HT1080 (cell line): ENCODE measurements around the gene PCDHA3. TPM values are rescaled to one million over a fixed set of nuclear protein-coding genes. Genes with fewer than 3 reads are reported as not detected.
"Not testable (repeated sequence)": the region's sequence is repeated elsewhere in the genome, so short reads cannot be mapped to it uniquely, and the experiment has no call there.

Source experiments
- DNase-seq: peaks from one replicate; pipeline ENCODE4 v3.0.0-alpha.2; 2015; ENCODE audit warnings: low read depth
- polyA plus RNA-seq, 2 experiments: library from polyadenylated mRNA; depleted of rRNA; stranded (reverse); fragments of >200 nt; gene quantifications; 2 replicates each; pipeline ENCODE4 v1.2.3, GENCODE V29; 2015
- total RNA-seq: library from RNA; depleted of rRNA; stranded (reverse); fragments of >200 nt; shearing (Covaris generic); gene quantifications from 2 replicates; pipeline ENCODE4 v1.2.3, GENCODE V29; 2014; rRNA removed

PCDHA3 gene
- total RNA-seq, result 0.06 TPM in 1 of 2 replicates, not detected in the other
- polyA plus RNA-seq (2015; cell fraction: cytosol; rRNA removed), result not detected in 2 replicates
- 0.02 and 0.11 TPM in 2 replicates for polyA plus RNA-seq (2015; cell fraction: nucleus; rRNA removed)

GRCh38 chr5:140800816-140801493 is at the start of gene PCDHA3:
TSS of gene PCDHA3 (plus strand) at chr5:140801057.
- DNase-seq, result no peak

- no peak for DNase-seq
These were observed 47.3 kb upstream of the PCDHA3 start for GRCh38 chr5:140753561-140753960.

DNA sequence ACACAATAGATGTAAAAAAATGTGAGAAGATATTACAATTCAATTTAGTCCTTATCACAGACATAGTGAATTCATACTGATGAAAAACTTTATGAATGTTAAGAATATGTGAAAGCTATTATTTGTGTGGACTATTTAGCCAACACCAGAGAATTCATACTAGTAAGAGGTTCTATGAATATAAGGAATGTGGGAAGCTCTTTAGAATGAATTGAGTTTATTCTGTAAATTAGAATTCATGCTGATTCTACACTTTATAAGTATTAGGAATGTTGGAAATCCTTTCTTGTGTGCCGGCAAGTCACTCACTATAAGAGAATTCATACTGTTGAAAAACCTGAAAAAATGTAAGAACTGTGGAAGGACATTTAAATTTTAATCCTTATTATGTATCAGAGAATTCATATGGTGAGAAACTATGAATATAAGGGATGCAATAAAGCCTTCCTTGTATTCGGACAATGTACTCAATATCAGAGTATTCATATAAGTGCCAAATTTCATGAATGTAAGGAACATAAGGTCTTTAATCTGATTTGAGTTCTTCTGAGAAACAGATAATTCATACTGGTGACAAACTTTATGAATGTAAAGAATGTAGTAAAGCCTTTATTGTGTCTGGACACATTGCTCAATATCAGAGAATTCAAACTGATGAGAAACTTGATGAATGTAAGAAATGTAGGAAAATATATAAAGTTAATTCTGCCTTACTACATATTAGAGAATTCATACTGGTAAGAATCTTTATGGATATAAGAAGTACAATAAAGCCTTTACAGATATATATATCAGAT is 36.5 kb upstream of the PCDHA3 start:
- DNase-seq, result no peak

- no peak for DNase-seq
These were observed 33.4 kb upstream of the PCDHA3 start for GRCh38 chr5:140767444-140767843.

- no peak for DNase-seq
These were observed 20.3 kb upstream of the PCDHA3 start for GRCh38 chr5:140780512-140780911.

GRCh38 chr5:140785905-140786686 is 14.8 kb upstream of the PCDHA3 start, which contains the start of gene PCDHA1:
TSS of gene PCDHA1 (plus strand) at chr5:140786140.
- DNase-seq, result no peak

GRCh38 chr5:140787422-140787821 is 13.4 kb upstream of the PCDHA3 start:
- DNase-seq, result not testable (repeated sequence)

GRCh38 chr5:140787849-140788504 is 12.9 kb upstream of the PCDHA3 start:
- DNase-seq, result not testable (repeated sequence)

GRCh38 chr5:140791089-140791488 is 9.8 kb upstream of the PCDHA3 start:
- no peak for DNase-seq

DNA sequence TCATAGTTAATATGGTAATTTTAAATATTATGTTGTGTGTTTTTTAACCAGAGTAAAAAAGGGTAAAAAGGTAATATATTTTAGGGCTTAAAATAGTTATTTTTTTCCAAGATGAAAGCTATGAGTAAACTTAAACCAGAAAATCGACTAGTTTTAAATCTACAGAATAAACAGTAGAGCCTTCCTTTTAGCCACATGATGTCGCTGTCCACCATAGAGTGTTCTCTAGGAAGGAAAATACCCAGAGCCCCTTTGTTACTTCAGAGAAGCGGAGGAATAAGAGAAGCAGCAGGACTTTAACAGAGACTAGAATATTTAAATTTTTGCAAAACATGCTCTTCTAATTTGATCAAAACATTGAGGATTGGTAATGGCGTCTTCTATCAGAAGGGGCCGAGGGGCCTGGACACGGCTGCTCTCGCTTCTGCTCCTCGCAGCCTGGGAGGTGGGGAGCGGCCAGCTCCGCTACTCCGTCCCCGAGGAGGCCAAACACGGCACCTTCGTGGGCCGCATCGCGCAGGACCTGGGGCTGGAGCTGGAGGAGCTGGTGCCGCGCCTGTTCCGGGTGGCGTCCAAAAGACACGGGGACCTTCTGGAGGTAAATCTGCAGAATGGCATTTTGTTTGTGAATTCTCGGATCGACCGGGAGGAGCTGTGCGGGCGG is 6.1 kb upstream of the PCDHA3 start, which contains the start of gene PCDHA2:
TSS of gene PCDHA2 (plus strand) at position 258 of the 664 bp plus-strand sequence.
- no peak for DNase-seq

GRCh38 chr5:140795259-140795641 is 5.6 kb upstream of the PCDHA3 start:
- peak; percentile 11 for DNase-seq

DNA sequence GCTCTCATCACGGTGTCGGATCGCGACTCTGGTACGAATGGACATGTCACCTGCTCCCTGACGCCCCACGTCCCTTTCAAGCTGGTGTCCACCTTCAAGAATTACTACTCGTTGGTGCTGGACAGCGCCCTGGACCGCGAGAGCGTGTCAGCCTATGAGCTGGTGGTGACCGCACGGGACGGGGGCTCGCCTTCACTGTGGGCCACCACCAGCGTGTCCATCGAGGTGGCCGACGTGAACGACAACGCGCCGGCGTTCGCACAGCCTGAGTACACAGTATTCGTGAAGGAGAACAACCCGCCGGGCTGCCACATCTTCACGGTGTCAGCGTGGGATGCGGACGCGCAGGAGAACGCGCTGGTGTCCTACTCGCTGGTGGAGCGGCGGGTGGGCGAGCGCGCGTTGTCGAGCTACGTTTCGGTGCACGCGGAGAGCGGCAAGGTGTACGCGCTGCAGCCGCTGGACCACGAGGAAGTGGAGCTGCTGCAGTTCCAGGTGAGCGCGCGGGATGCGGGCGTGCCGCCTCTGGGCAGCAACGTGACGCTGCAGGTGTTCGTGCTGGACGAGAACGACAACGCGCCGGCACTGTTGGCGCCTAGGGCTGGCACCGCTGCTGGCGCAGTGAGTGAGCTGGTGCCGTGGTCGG is 4.7 kb upstream of the PCDHA3 start:
- DNase-seq, result not testable (repeated sequence)

DNA sequence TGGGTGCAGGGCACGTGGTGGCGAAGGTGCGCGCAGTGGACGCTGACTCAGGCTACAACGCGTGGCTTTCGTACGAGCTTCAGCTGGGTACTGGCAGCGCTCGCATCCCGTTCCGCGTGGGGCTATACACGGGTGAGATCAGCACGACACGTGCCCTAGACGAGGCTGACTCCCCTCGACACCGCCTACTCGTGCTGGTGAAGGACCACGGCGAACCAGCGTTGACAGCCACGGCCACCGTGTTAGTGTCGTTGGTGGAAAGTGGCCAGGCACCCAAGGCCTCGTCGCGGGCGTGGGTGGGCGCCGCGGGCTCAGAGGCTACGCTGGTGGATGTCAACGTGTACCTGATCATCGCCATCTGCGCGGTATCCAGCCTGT is 4.2 kb upstream of the PCDHA3 start:
- no peak for DNase-seq

- no peak for DNase-seq
These were observed 611 bp downstream of the PCDHA3 start for GRCh38 chr5:140801494-140801841.

GRCh38 chr5:140802381-140802780 is 1.5 kb downstream of the PCDHA3 start:
- DNase-seq, result not testable (repeated sequence)

GRCh38 chr5:140802781-140803271 is 2.0 kb downstream of the PCDHA3 start:
- DNase-seq, result no peak

DNA sequence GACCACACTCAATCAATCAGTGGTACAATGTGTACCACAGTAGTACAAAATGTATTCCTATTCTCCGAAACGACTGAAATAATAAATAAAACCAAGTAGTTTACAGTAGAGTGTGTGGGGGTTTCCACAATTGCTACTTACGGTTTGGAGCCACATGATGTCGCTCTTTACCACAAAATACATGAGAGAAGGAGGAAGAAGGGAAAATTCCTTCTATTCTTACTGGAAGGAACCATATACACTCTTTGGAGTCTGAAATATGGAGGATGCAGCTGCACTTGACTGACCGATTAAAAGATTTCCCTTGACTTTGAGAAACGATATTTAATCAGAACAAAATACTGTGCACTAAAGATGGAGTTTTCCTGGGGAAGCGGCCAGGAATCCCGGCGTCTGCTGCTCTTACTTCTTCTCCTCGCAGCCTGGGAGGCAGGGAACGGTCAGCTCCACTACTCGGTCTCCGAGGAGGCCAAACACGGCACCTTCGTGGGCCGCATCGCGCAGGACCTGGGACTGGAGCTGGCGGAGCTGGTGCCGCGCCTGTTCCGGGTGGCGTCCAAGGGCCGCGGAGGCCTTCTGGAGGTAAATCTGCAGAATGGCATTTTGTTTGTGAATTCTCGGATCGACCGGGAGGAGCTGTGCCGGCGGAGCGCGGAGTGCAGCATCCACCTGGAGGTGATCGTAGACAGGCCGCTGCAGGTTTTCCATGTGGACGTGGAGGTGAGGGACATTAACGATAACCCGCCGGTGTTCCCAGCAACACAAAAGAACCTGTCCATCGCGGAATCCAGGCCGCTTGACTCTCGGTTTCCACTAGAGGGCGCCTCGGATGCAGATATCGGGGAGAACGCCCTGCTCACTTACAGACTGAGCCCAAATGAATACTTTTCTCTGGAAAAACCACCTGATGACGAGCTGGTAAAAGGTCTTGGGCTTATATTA is 6.2 kb downstream of the PCDHA3 start, which contains the start of gene PCDHA4:
TSS of gene PCDHA4 (plus strand) at position 235 of the 942 bp plus-strand sequence.
- DNase-seq, result peak; percentile 18

GRCh38 chr5:140808241-140808888 is 7.5 kb downstream of the PCDHA3 start:
- not testable (repeated sequence) for DNase-seq
